HCT116 (cell line): ENCODE data around the gene GBE1. TPM values are rescaled to one million over a fixed set of nuclear protein-coding genes. Genes with fewer than 3 reads are reported as not detected.

Experiments
- ATAC-seq: fragments of 200-7000 bp; cut with Tn5 transposase; 2 replicates; pipeline ENCODE4 v1.9.1; 2020; ENCODE audit warnings: mild to moderate bottlenecking, moderate library complexity
- BruUV-seq: library from RNA; stranded (reverse); fragments of 400-500 nt; replicated peaks from 2 replicates; lab custom pipeline; 2021; lab: Mats Ljungman, UMichigan
- CTCF ChIA-PET: fragments of 300-600 bp; sonication (Branson Sonifier 250); formaldehyde crosslinking; loops from one replicate; lab custom pipeline; 2021; ENCODE audit warnings: antibody characterized with exemption; lab: Charles Lee
- POLR2A ChIA-PET: fragments of 300-600, 350-600 bp; sonication (Branson Sonifier 250); formaldehyde crosslinking; loops from one replicate; lab custom pipeline; 2021; ENCODE audit warnings: antibody characterized with exemption; lab: Charles Lee
- RAD21 ChIA-PET, 2 experiments: fragments of 300-600 bp; sonication (Branson Sonifier 250); formaldehyde crosslinking; loops; one replicate each; lab custom pipeline; 2023; ENCODE audit warnings: low total read pairs in 2 of 2; ENCODE audit not compliant: uncharacterized antibody in 2 of 2, unreplicated experiment in 2 of 2, low non-redundant PET in 1 of 2; lab: Charles Lee
- DNase-seq: peaks from one replicate; pipeline ENCODE4 v3.0.0-alpha.2; 2010; ENCODE audit warnings: low read depth, low spot score
- H2AFZ ChIP-seq: fragments of 200-600 bp; shearing (Covaris generic), sonication (generic); 2 replicates; pipeline ENCODE4 v1.6.1; 2017; ENCODE audit warnings: low read depth, mixed run types, mixed read lengths, antibody characterized with exemption, low read length; ENCODE audit not compliant: poor library complexity, severe bottlenecking
- H3K27ac ChIP-seq: 2 replicates; pipeline ENCODE4 v1.5.1; 2012; ENCODE audit warnings: low read depth, low read length
- H3K27me3 ChIP-seq: fragments of 200-600 bp; sonication (generic); 2 replicates; pipeline ENCODE4 v1.6.1; 2016; ENCODE audit warnings: mixed run types, low read length, mixed read lengths; ENCODE audit not compliant: insufficient read depth
- H3K36me3 ChIP-seq, 2 experiments: fragments of 200-500 bp in 1 of 2; fragments of 200-600 bp in 1 of 2; sonication (Bioruptor generic) in 1 of 2; sonication (generic) in 1 of 2; 2 replicates each; pipeline versions ENCODE4 v1.5.1 to v1.6.1; 2014 to 2016; ENCODE audit warnings: low read length in 2 of 2, inconsistent platforms in 1 of 2, mixed read lengths in 1 of 2, mixed run types in 1 of 2; ENCODE audit not compliant: insufficient read depth in 2 of 2, control insufficient read depth in 1 of 2
- H3K4me1 ChIP-seq, 2 experiments: fragments of 200-600 bp in 1 of 2; sonication (generic) in 1 of 2; 2 replicates each; pipeline versions ENCODE4 v1.5.1 to v1.6.1; 2012 to 2017; ENCODE audit warnings: low read length in 2 of 2, inconsistent platforms in 1 of 2, mild to moderate bottlenecking in 1 of 2, mixed read lengths in 1 of 2, mixed run types in 1 of 2, moderate library complexity in 1 of 2; ENCODE audit not compliant: insufficient read depth in 2 of 2, control insufficient read depth in 1 of 2
- H3K4me2 ChIP-seq: fragments of 200-600 bp; sonication (generic); 2 replicates; pipeline ENCODE4 v1.6.1; 2017; ENCODE audit warnings: mixed run types, low read length, mixed read lengths
- H3K4me3 ChIP-seq, 2 experiments: fragments of 200-600 bp in 1 of 2; sonication (generic) in 1 of 2; replicated peaks in 1 of 2; 2 replicates each; pipeline ENCODE4 v1.5.1; 2011 to 2016; ENCODE audit warnings: low read length in 2 of 2, control low read depth in 1 of 2, low read depth in 1 of 2, mild to moderate bottlenecking in 1 of 2, mixed read lengths in 1 of 2, mixed run types in 1 of 2
- H3K79me2 ChIP-seq: fragments of 200-600 bp; sonication (generic); 2 replicates; pipeline ENCODE4 v1.6.1; 2017; ENCODE audit warnings: mild to moderate bottlenecking, mixed run types, low read length, moderate library complexity, mixed read lengths; ENCODE audit not compliant: insufficient read depth
- H3K9ac ChIP-seq: fragments of 200-600 bp; sonication (generic); 2 replicates; pipeline ENCODE4 v1.6.1; 2016; ENCODE audit warnings: low read length, mixed read lengths
- H3K9me2 ChIP-seq: fragments of 200-600 bp; sonication (generic), shearing (Covaris generic); 2 replicates; pipeline ENCODE4 v1.6.1; 2017; ENCODE audit warnings: mixed run types, mild to moderate bottlenecking, moderate library complexity; ENCODE audit not compliant: insufficient read depth
- H3K9me3 ChIP-seq, 2 experiments: fragments of 200-500 bp in 1 of 2; fragments of 200-600 bp in 1 of 2; sonication (Bioruptor generic) in 1 of 2; sonication (generic) in 1 of 2; 2 replicates each; pipeline ENCODE4 v1.6.1; 2014 to 2017; ENCODE audit warnings: low read length in 2 of 2, mixed read lengths in 2 of 2, inconsistent platforms in 1 of 2, low read depth in 1 of 2, mild to moderate bottlenecking in 1 of 2, mixed run types in 1 of 2, moderate library complexity in 1 of 2; ENCODE audit not compliant: control insufficient read depth in 1 of 2, insufficient read depth in 1 of 2
- H4K20me1 ChIP-seq: fragments of 200-600 bp; sonication (generic), shearing (Covaris generic); 2 replicates; pipeline ENCODE4 v1.6.1; 2017; ENCODE audit warnings: mixed run types, mild to moderate bottlenecking, moderate library complexity; ENCODE audit not compliant: insufficient read depth
- ATF3 ChIP-seq: IDR thresholded peaks from 2 replicates; pipeline ENCODE4 v1.6.1; 2012
- CBX3 ChIP-seq: IDR thresholded peaks from 2 replicates; pipeline ENCODE4 v1.6.1; 2012; ENCODE audit warnings: low read depth
- CEBPB ChIP-seq: IDR thresholded peaks from 2 replicates; pipeline ENCODE4 v1.6.1; 2012; ENCODE audit warnings: low read depth
- CTCF ChIP-seq, 3 experiments: fragments of 200-600 bp in 1 of 3; sonication (generic) in 1 of 3; IDR thresholded peaks in 2 of 3; conservative IDR thresholded peaks in 1 of 3; 2 replicates each; pipeline ENCODE4 v1.5.1; 2012 to 2017; ENCODE audit warnings: low read depth in 2 of 3, low read length in 2 of 3, antibody characterized with exemption in 1 of 3, borderline replicate concordance in 1 of 3, control low read depth in 1 of 3, mild to moderate bottlenecking in 1 of 3, mixed read lengths in 1 of 3, mixed run types in 1 of 3, moderate library complexity in 1 of 3; ENCODE audit not compliant: insufficient read depth in 1 of 3
- EGR1 ChIP-seq: IDR thresholded peaks from 2 replicates; pipeline ENCODE4 v1.6.1; 2012; ENCODE audit warnings: low read depth
- EZH2 ChIP-seq: fragments of 200-600 bp; sonication (generic); IDR thresholded peaks from 2 replicates; pipeline ENCODE4 v1.6.1; 2017; ENCODE audit warnings: antibody characterized with exemption, mixed run types
- FOSL1 ChIP-seq: IDR thresholded peaks from 2 replicates; pipeline ENCODE4 v1.6.1; 2012; ENCODE audit warnings: low read depth
- JUND ChIP-seq: IDR thresholded peaks from 2 replicates; pipeline ENCODE4 v1.6.1; 2012
- MAX ChIP-seq: IDR thresholded peaks from 2 replicates; pipeline ENCODE4 v1.6.1; 2012
- POLR2A ChIP-seq: IDR thresholded peaks from 2 replicates; pipeline ENCODE4 v1.7.0; 2011; ENCODE audit warnings: borderline replicate concordance; ENCODE audit not compliant: insufficient read depth, insufficient read length; ENCODE audit errors: extremely low read depth
- POLR2AphosphoS5 ChIP-seq: IDR thresholded peaks from 2 replicates; pipeline ENCODE4 v1.6.1; 2011; ENCODE audit warnings: mild to moderate bottlenecking, low read depth, low read length, moderate library complexity
- RAD21 ChIP-seq: IDR thresholded peaks from 2 replicates; pipeline ENCODE4 v1.6.1; 2012; ENCODE audit warnings: low read depth, mild to moderate bottlenecking
- SP1 ChIP-seq: IDR thresholded peaks from 2 replicates; pipeline ENCODE4 v1.6.1; 2012; ENCODE audit warnings: low read depth
- SRF ChIP-seq: IDR thresholded peaks from 2 replicates; pipeline ENCODE4 v1.6.1; 2012; ENCODE audit warnings: low read depth
- YY1 ChIP-seq: IDR thresholded peaks from 2 replicates; pipeline ENCODE4 v1.6.1; 2011; ENCODE audit warnings: low read length, low read depth, moderate library complexity, mild to moderate bottlenecking; ENCODE audit not compliant: insufficient replicate concordance; ENCODE audit errors: extremely low read depth
- ZBTB33 ChIP-seq: IDR thresholded peaks from 2 replicates; pipeline ENCODE4 v1.6.1; 2011; ENCODE audit warnings: mild to moderate bottlenecking, low read length, moderate library complexity; ENCODE audit not compliant: insufficient replicate concordance; ENCODE audit errors: extremely low read depth
- ZFX ChIP-seq: fragments of 450-650 bp; IDR thresholded peaks from 2 replicates; pipeline ENCODE4 v1.6.1; 2017
- ZNF274 ChIP-seq: fragments of 200-500 bp; sonication (Bioruptor generic); IDR thresholded peaks from 2 replicates; pipeline ENCODE4 v1.6.1; 2014; ENCODE audit warnings: mild to moderate bottlenecking, low read depth, low read length, inconsistent platforms
- intact Hi-C: fragments of 100-400 bp; cut with micrococcal nuclease; formaldehyde crosslinking; loops from 2 replicates; pipeline ENCODE4 v1.10.0; 2022
- total RNA-seq: library from RNA; stranded (reverse); gene quantifications from one replicate; pipeline ENCODE4 v1.2.1, GENCODE V29; 2021; ENCODE audit not compliant: unreplicated experiment

Gene GBE1
- total RNA-seq, 1 experiment from 2014 or later = 27.7 TPM

- no peaks in the 10 kb centered on the region for H3K4me1 ChIP-seq
- POLR2A ChIA-PET = no interaction called here
Observed at GRCh38 chr3:81788044-81788443, 26.6 kb upstream of the GBE1 start.

More at GRCh38 chr3:81788044-81788443, 26.6 kb upstream of the GBE1 start:
- Histone ChIP-seq H3K79me2 (no peaks in the 10 kb centered on the region), H3K4me3 (no peak overlapping the region), H3K9me3 (no peaks in the 10 kb centered on the region), H3K27me3 (no peaks in the 10 kb centered on the region; the same call in 1 of the 2 replicates), H3K9me2 (no peaks in the 10 kb centered on the region), H2AFZ (no peak overlapping the region), H3K27ac (no peak overlapping the region), H3K36me3 (no peaks in the 10 kb centered on the region), H3K4me2 (no peak overlapping the region), H4K20me1 (no peaks in the 10 kb centered on the region), H3K9ac (no peak overlapping the region)
- RAD21 ChIA-PET = no interaction called here
- ATAC-seq (no peak), DNase-seq (no peak)
- BruUV-seq = no TSS peak
- TF ChIP-seq POLR2AphosphoS5 (no peak), SP1 (no peak), MAX (no peak), ZNF274 (no peak), EZH2 (no peak), YY1 (no peak), ZBTB33 (no peak), EGR1 (no peak), FOSL1 (no peak), POLR2A (no peak), SRF (no peak), ZFX (no peak), CBX3 (no peak), JUND (no peak), CTCF (IDR thresholded peaks at IDR 0.05 in 2 of 3, conservative IDR thresholded peaks at IDR 0.05 in 1 of 3; ENCODE audit: borderline replicate concordance in 1 of 3, insufficient read depth in 1 of 3, low read depth in 2 of 3, low read length in 2 of 3) (no peak), RAD21 (no peak), CEBPB (no peak), ATF3 (no peak)
- CTCF ChIA-PET = no interaction called here
- intact Hi-C loops = no loop called here
